Ovary (tissue), 3 donors: ENCODE measurements around the gene CCR8.

Source experiments
- CTCF ChIP-seq, 3 donors: fragments of 450-650 bp in 2 of 3; fragments of 200-600 bp in 1 of 3; IDR thresholded peaks; one replicate each; pipeline versions ENCODE4 v1.5.1 to v1.8.0; 2016 to 2022; ENCODE audit warnings: antibody characterized with exemption in 3 of 3, mild to moderate bottlenecking in 1 of 3
- EP300 ChIP-seq: sonication (generic); formaldehyde crosslinking; IDR thresholded peaks from one replicate; pipeline ENCODE4 v1.6.1; 2017; ENCODE audit warnings: antibody characterized with exemption
- donor health status: DM: no; HTN: no; CAD: no.

- no peak for TF ChIP-seq EP300
- TF ChIP-seq CTCF (IDR thresholded peaks at IDR 0.05), result no peak
These were observed 15.3 kb downstream of the CCR8 start for GRCh38 chr3:39344746-39345344.
